Mesothelial cell of epicardium (in vitro differentiated cells): Measurements from ENCODE around the gene THAP11. TPM values are rescaled to one million over a fixed set of nuclear protein-coding genes. Genes with fewer than 3 reads are reported as not detected.

Source experiments
- DNase-seq, 2 experiments: peaks; one replicate each; pipeline ENCODE4 v3.0.0; 2021; ENCODE audit warnings: low spot score in 2 of 2; ENCODE audit not compliant: unreplicated experiment in 2 of 2
- H3K27ac Mint-ChIP-seq: 2 replicates; pipeline ENCODE4 v1.8.0; 2021; ENCODE audit warnings: mixed read lengths
- H3K27me3 Mint-ChIP-seq: 2 replicates; pipeline ENCODE4 v1.8.0; 2021; ENCODE audit warnings: low read depth, mixed read lengths
- H3K36me3 Mint-ChIP-seq: 2 replicates; pipeline ENCODE4 v1.8.0; 2021; ENCODE audit warnings: mixed read lengths
- H3K4me1 Mint-ChIP-seq: 2 replicates; pipeline ENCODE4 v1.8.0; 2021; ENCODE audit warnings: mixed read lengths
- H3K4me3 Mint-ChIP-seq: 2 replicates; pipeline ENCODE4 v1.8.0; 2021; ENCODE audit warnings: mild to moderate bottlenecking, moderate library complexity, mixed read lengths
- H3K9me3 Mint-ChIP-seq: 2 replicates; pipeline ENCODE4 v1.8.0; 2021; ENCODE audit warnings: mixed read lengths
- CTCF ChIP-seq: fragments of 200-600 bp; sonication (generic); IDR thresholded peaks from one replicate; pipeline ENCODE4 v1.5.0; 2021; ENCODE audit warnings: antibody characterized with exemption; ENCODE audit not compliant: unreplicated experiment
- total RNA-seq: library from RNA; stranded (reverse); gene quantifications from 3 replicates; pipeline ENCODE4 v1.2.1, GENCODE V29; 2021

THAP11 gene
- total RNA-seq, 1 donor from 2014 or later, result 28.1 TPM

DNA sequence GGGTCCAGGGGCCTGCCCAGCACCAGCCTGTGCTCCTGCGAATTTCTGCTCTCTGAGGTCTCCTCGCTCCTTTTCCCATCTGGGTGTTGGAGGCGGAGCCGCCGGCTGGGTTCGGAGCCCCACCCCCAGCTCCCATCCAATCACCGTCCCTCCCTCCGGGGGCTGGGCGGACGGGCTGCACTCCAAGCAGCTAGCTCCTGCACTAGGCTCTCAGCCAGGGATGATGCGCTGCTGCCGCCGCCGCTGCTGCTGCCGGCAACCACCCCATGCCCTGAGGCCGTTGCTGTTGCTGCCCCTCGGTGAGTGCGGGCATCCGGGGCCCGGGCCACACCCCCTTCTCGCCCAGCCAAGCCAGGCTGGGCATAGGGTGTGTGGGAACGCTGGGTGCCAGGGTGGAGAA lies 42.6 kb downstream of the THAP11 start, which contains the start of gene NRN1L:
Gene NRN1L (plus strand): TSS at position 202 of the 400 bp plus-strand sequence. CDS start 19 bp downstream, at position 221.
- TF ChIP-seq CTCF, result no peak
- Mint-ChIP-seq H3K27me3 (no peaks in the 10 kb centered on the region), H3K4me3 (no peak within 1 kb of the TSS), H3K27ac (peak within 1 kb of the TSS; percentile 70), H3K9me3 (no peaks in the 10 kb centered on the region), H3K4me1 (peaks cover 6% of the 10 kb centered on the region), H3K36me3 (peaks cover 26% of the 10 kb centered on the region)
- DNase-seq, result peak; percentile 74 to 85

GRCh38 chr16:67885545-67885944 lies 43.4 kb downstream of the THAP11 start:
- no peaks in the 10 kb centered on the region for H3K9me3 Mint-ChIP-seq
- no peak for DNase-seq
- no peak overlapping the region for H3K27ac Mint-ChIP-seq
- no peak for TF ChIP-seq CTCF
- no peak overlapping the region for H3K4me3 Mint-ChIP-seq
- peaks cover 6% of the 10 kb centered on the region for H3K4me1 Mint-ChIP-seq
- H3K36me3 Mint-ChIP-seq, result peaks cover 22% of the 10 kb centered on the region
- no peaks in the 10 kb centered on the region for H3K27me3 Mint-ChIP-seq

DNA sequence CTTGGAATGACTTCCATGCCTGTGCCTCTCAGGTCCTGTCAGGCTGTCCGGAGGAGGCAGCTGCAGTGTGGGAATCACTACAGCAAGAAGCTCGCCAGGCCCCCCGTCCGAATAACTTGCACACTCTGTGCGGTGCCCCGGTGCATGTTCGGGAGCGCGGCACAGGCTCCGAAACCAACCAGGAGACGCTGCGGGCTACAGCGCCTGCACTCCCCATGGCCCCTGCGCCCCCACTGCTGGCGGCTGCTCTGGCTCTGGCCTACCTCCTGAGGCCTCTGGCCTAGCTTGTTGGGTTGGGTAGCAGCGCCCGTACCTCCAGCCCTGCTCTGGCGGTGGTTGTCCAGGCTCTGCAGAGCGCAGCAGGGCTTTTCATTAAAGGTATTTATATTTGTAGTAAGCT lies 43.9 kb downstream of the THAP11 start:
- no peak overlapping the region for H3K27ac Mint-ChIP-seq
- no peak for TF ChIP-seq CTCF
- H3K4me3 Mint-ChIP-seq, result no peak overlapping the region
- H3K36me3 Mint-ChIP-seq, result peaks cover 22% of the 10 kb centered on the region
- DNase-seq, result no peak
- peaks cover 6% of the 10 kb centered on the region for H3K4me1 Mint-ChIP-seq
- no peaks in the 10 kb centered on the region for H3K9me3 Mint-ChIP-seq
- no peaks in the 10 kb centered on the region for H3K27me3 Mint-ChIP-seq

GRCh38 chr16:67886387-67886786 lies 44.3 kb downstream of the THAP11 start:
- Mint-ChIP-seq H3K27me3 (no peaks in the 10 kb centered on the region), H3K9me3 (no peaks in the 10 kb centered on the region), H3K27ac (no peak overlapping the region), H3K4me3 (no peak overlapping the region), H3K4me1 (peaks cover 6% of the 10 kb centered on the region), H3K36me3 (peaks cover 21% of the 10 kb centered on the region)
- no peak for TF ChIP-seq CTCF
- DNase-seq, result no peak

DNA sequence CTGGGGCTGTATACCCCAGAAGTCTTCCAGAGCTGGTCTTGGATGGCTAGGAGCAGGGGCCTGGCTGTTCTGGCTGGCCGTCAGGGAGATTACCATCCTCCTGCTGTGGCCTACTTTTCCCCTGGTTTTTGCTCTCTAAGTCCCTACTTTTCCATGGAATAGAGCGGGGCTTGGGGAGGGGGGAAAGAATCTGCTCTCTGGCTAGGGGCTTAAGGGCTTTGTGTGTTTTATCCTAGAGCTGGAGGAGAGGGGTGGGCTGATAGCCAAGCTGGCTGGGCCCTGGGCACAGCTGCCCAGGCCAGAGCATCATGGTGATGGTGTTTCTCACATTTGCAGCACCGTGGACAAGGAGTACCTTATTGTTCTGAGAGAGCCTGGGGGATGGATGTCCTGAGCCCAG lies 46.2 kb downstream of the THAP11 start:
- H3K9me3 Mint-ChIP-seq, result no peaks in the 10 kb centered on the region
- peaks cover 12% of the 10 kb centered on the region for H3K36me3 Mint-ChIP-seq
- H3K27ac Mint-ChIP-seq, result no peak overlapping the region
- TF ChIP-seq CTCF, result no peak
- no peaks in the 10 kb centered on the region for H3K27me3 Mint-ChIP-seq
- DNase-seq, result no peak
- peaks cover 13% of the 10 kb centered on the region for H3K4me1 Mint-ChIP-seq
- no peak overlapping the region for H3K4me3 Mint-ChIP-seq

- Mint-ChIP-seq H3K27ac (peak overlapping the region; percentile 94), H3K9me3 (no peaks in the 10 kb centered on the region), H3K4me3 (peak overlapping the region; percentile 98), H3K27me3 (no peaks in the 10 kb centered on the region), H3K4me1 (peaks cover 17% of the 10 kb centered on the region), H3K36me3 (no peaks in the 10 kb centered on the region)
- no peak for DNase-seq
- TF ChIP-seq CTCF, result no peak
Observed at GRCh38 chr16:67892375-67892774, 50.3 kb downstream of the THAP11 start.
